Neuron (in vitro differentiated cells): Measurements from ENCODE around the gene TNIK.

Source experiments
- H2AFZ ChIP-seq: one replicate; pipeline ENCODE4 v1.6.1; 2013; ENCODE audit warnings: low read depth, mild to moderate bottlenecking, inconsistent platforms, low read length, moderate library complexity
- H3K27me3 ChIP-seq: one replicate; pipeline ENCODE4 v1.6.1; 2013; ENCODE audit warnings: low read length; ENCODE audit not compliant: insufficient read depth
- H3K36me3 ChIP-seq: one replicate; pipeline ENCODE4 v1.6.1; 2013; ENCODE audit warnings: low read length; ENCODE audit not compliant: insufficient read depth
- H3K4me1 ChIP-seq: one replicate; pipeline ENCODE4 v1.6.1; 2013; ENCODE audit warnings: low read length; ENCODE audit not compliant: insufficient read depth
- H3K4me3 ChIP-seq: 2 replicates; pipeline ENCODE4 v1.5.1; 2013; ENCODE audit warnings: mild to moderate bottlenecking, low read length, moderate library complexity
- H3K9me3 ChIP-seq: one replicate; pipeline ENCODE4 v1.6.1; 2013; ENCODE audit warnings: low read length

Gene TNIK

GRCh38 chr3:171266034-171266739 is 194.0 kb downstream of the TNIK start:
- no peak overlapping the region for H3K4me3 ChIP-seq
- H3K36me3 ChIP-seq: no peaks in the 10 kb centered on the region
- H3K9me3 ChIP-seq: no peaks in the 10 kb centered on the region

GRCh38 chr3:171264758-171265157 is 195.4 kb downstream of the TNIK start:
- Histone ChIP-seq H3K27me3 (no peaks in the 10 kb centered on the region), H3K4me3 (no peak overlapping the region), H3K4me1 (peaks cover 12% of the 10 kb centered on the region), H3K36me3 (no peaks in the 10 kb centered on the region), H2AFZ (no peak overlapping the region), H3K9me3 (no peaks in the 10 kb centered on the region)

More at GRCh38 chr3:171266034-171266739, 194.0 kb downstream of the TNIK start:
- Histone ChIP-seq H2AFZ (no peak overlapping the region), H3K27me3 (no peaks in the 10 kb centered on the region), H3K4me1 (peaks cover 12% of the 10 kb centered on the region)

GRCh38 chr3:171262431-171262830 is 197.8 kb downstream of the TNIK start:
- Histone ChIP-seq H2AFZ (no peak overlapping the region), H3K9me3 (no peaks in the 10 kb centered on the region), H3K4me1 (peaks cover 22% of the 10 kb centered on the region), H3K4me3 (no peak overlapping the region), H3K36me3 (no peaks in the 10 kb centered on the region), H3K27me3 (no peaks in the 10 kb centered on the region)

GRCh38 chr3:171261487-171261886 is 198.7 kb downstream of the TNIK start:
- no peaks in the 10 kb centered on the region for H3K36me3 ChIP-seq
- no peaks in the 10 kb centered on the region for H3K27me3 ChIP-seq
- no peak overlapping the region for H3K4me3 ChIP-seq
- H2AFZ ChIP-seq: no peak overlapping the region
- no peaks in the 10 kb centered on the region for H3K9me3 ChIP-seq
- peaks cover 19% of the 10 kb centered on the region for H3K4me1 ChIP-seq

- H2AFZ ChIP-seq: no peak overlapping the region
- H3K9me3 ChIP-seq: no peaks in the 10 kb centered on the region
- H3K4me1 ChIP-seq: peaks cover 14% of the 10 kb centered on the region
- no peaks in the 10 kb centered on the region for H3K36me3 ChIP-seq
- H3K4me3 ChIP-seq: no peak overlapping the region
- H3K27me3 ChIP-seq: no peaks in the 10 kb centered on the region
These were observed 199.3 kb downstream of the TNIK start for GRCh38 chr3:171260899-171261298.

- Histone ChIP-seq H3K9me3 (no peaks in the 10 kb centered on the region), H3K27me3 (no peaks in the 10 kb centered on the region), H2AFZ (no peak overlapping the region), H3K4me1 (peaks cover 14% of the 10 kb centered on the region), H3K36me3 (no peaks in the 10 kb centered on the region), H3K4me3 (no peak overlapping the region)
These were observed 199.7 kb downstream of the TNIK start for GRCh38 chr3:171260466-171260865.

GRCh38 chr3:171258316-171258715 is 201.9 kb downstream of the TNIK start:
- Histone ChIP-seq H3K4me3 (no peak overlapping the region), H2AFZ (no peak overlapping the region), H3K4me1 (peaks cover 14% of the 10 kb centered on the region), H3K9me3 (no peaks in the 10 kb centered on the region), H3K36me3 (no peaks in the 10 kb centered on the region), H3K27me3 (no peaks in the 10 kb centered on the region)

GRCh38 chr3:171257251-171258203 is 202.7 kb downstream of the TNIK start:
- Histone ChIP-seq H3K36me3 (no peaks in the 10 kb centered on the region), H3K9me3 (no peaks in the 10 kb centered on the region), H3K4me3 (no peak overlapping the region), H2AFZ (no peak overlapping the region), H3K4me1 (peaks cover 14% of the 10 kb centered on the region), H3K27me3 (no peaks in the 10 kb centered on the region)

- H3K4me3 ChIP-seq: no peak overlapping the region
- no peaks in the 10 kb centered on the region for H3K9me3 ChIP-seq
- H3K4me1 ChIP-seq: peaks cover 10% of the 10 kb centered on the region
- no peak overlapping the region for H2AFZ ChIP-seq
- no peaks in the 10 kb centered on the region for H3K27me3 ChIP-seq
- H3K36me3 ChIP-seq: no peaks in the 10 kb centered on the region
These were observed 203.6 kb downstream of the TNIK start for GRCh38 chr3:171256445-171257250.

- H3K9me3 ChIP-seq: no peaks in the 10 kb centered on the region
- H2AFZ ChIP-seq: no peak overlapping the region
- H3K4me3 ChIP-seq: no peak overlapping the region
- H3K4me1 ChIP-seq: peaks cover 10% of the 10 kb centered on the region
- H3K27me3 ChIP-seq: no peaks in the 10 kb centered on the region
- H3K36me3 ChIP-seq: no peaks in the 10 kb centered on the region
These were observed 204.9 kb downstream of the TNIK start for GRCh38 chr3:171255236-171255806.

GRCh38 chr3:171254315-171254714 is 205.9 kb downstream of the TNIK start:
- Histone ChIP-seq H3K9me3 (no peaks in the 10 kb centered on the region), H3K27me3 (no peaks in the 10 kb centered on the region), H3K4me1 (peaks cover 10% of the 10 kb centered on the region), H3K36me3 (no peaks in the 10 kb centered on the region), H2AFZ (no peak overlapping the region), H3K4me3 (no peak overlapping the region)

- Histone ChIP-seq H3K4me3 (no peak overlapping the region), H3K4me1 (no peaks in the 10 kb centered on the region), H3K27me3 (no peaks in the 10 kb centered on the region), H3K36me3 (no peaks in the 10 kb centered on the region), H2AFZ (no peak overlapping the region), H3K9me3 (no peaks in the 10 kb centered on the region)
These were observed 208.4 kb downstream of the TNIK start for GRCh38 chr3:171251835-171252234.
